Pancreas (tissue), 10 donors: ENCODE data around the gene CFAP97. TPM values are rescaled to one million over a fixed set of nuclear protein-coding genes. Genes with fewer than 3 reads are reported as not detected.
A peak's percentile ranks its signal among the peaks of the same experiment; 100 is the strongest.

ENCODE experiments used
- ATAC-seq, 4 donors: fragments of 200-7000 bp; cut with Tn5 transposase; one replicate each; pipeline versions ENCODE4 v1.8.0 to v1.9.1; 2020; ENCODE audit warnings: mild to moderate bottlenecking in 4 of 4, moderate library complexity in 4 of 4
- DNase-seq, 6 donors: peaks; one replicate each; pipeline ENCODE4 v3.0.0-alpha.2; 2020
- FAIRE-seq: peaks from 2 replicates; lab custom pipeline; 2012; peaks lifted over from hg19 to GRCh38; lab: Jason Lieb, UNC
- H3K27ac ChIP-seq, 4 donors: fragments of 200-600 bp; sonication (generic); 1 replicate in 3 of 4; 2 replicates in 1 of 4; pipeline versions ENCODE4 v1.5.0 to v1.8.0; 2020
- H3K27me3 ChIP-seq, 4 donors: fragments of 200-600 bp; one replicate each; pipeline ENCODE4 v1.8.0; 2021
- H3K36me3 ChIP-seq, 3 donors: fragments of 200-600 bp; sonication (generic) in 1 of 3; one replicate each; pipeline versions ENCODE4 v1.5.0 to v1.8.0; 2020 to 2021
- H3K4me1 ChIP-seq, 3 donors: fragments of 200-600 bp; one replicate each; pipeline ENCODE4 v1.8.0; 2021
- H3K4me3 ChIP-seq, 4 donors: fragments of 200-600 bp; sonication (generic) in 2 of 4; one replicate each; pipeline versions ENCODE4 v1.5.0 to v1.8.0; 2020 to 2021
- H3K9me3 ChIP-seq, 4 donors: fragments of 200-600 bp; one replicate each; pipeline ENCODE4 v1.8.0; 2021
- CTCF ChIP-seq, 4 donors: fragments of 200-600 bp; sonication (generic) in 3 of 4; IDR thresholded peaks; one replicate each; pipeline versions ENCODE4 v1.5.0 to v1.8.0; 2021; ENCODE audit warnings: antibody characterized with exemption in 4 of 4
- WGBS, 2 donors: extraction: QIAGEN DNeasy Blood & Tissue Kit; methylation state at CpG; one replicate each; pipeline ENCODE4 v1.1.7; 2013; 5-methylcytosine and 5-hydroxymethylcytosine counted together
- intact Hi-C, 3 donors: fragments of 100-400 bp; cut with DNase I; formaldehyde crosslinking; loops; one replicate each; pipeline versions ENCODE4 v1.11.1 to v1.14.2; 2022
- polyA plus RNA-seq, 2 donors: library from polyadenylated mRNA; stranded (reverse); fragments of 200-250 nt; gene quantifications; one replicate each; pipeline ENCODE4 v1.2.3, GENCODE V29; 2013
- total RNA-seq, 6 donors: library from RNA; stranded (reverse); fragmentation: NEBNext Ultra II Directional in 4 of 6; extraction: Animal tissue kit (Norgen Biotek cat#: 25700) in 4 of 6; gene quantifications; one replicate each; pipeline versions ENCODE4 v1.2.1 to v1.2.4, GENCODE V29; 2021 to 2023
- donor health status: healthy with polysubstance abuse.
- donor health status: DM: no; HTN: no; CAD: no; lungs with moderate emphysema.
- donor health status: DM: no; HTN: no; CAD: no.
- donor health status: control.
- donor health status: control.
- donor health status: Bipolar disorder and iron deficiency.
- donor health status: DM: yes; HTN: yes; CAD: no.
- donor health status: DM: no; HTN: no; CAD: no.
- donor health status: DM: no; HTN: no; CAD: no.
- donor health status: DM: yes; HTN: yes; CAD: no.

CFAP97 gene
- total and polyA plus RNA-seq, 8 donors = 3.4 to 19.2 (median 14.4) TPM

- Histone ChIP-seq H3K27me3 (no peaks in the 10 kb centered on the region), H3K4me3 (no peak overlapping the region), H3K27ac (peak overlapping the region in 1 of 4 donors; percentile 23), H3K9me3 (no peaks in the 10 kb centered on the region), H3K4me1 (peaks cover 3 to 9% (median 4%) of the 10 kb centered on the region in 3 donors), H3K36me3 (no peaks in the 10 kb centered on the region)
- no peak for DNase-seq
- 81 to 95% methylated on average over 7 of the region's 7 CpGs for WGBS, 2 donors
- intact Hi-C loops = no loop called here
- FAIRE-seq = no peak
- TF ChIP-seq CTCF (IDR thresholded peaks at IDR 0.05) = no peak
- no peak for ATAC-seq
Observed at GRCh38 chr4:185235119-185235842, 31.5 kb upstream of the CFAP97 start.

DNA sequence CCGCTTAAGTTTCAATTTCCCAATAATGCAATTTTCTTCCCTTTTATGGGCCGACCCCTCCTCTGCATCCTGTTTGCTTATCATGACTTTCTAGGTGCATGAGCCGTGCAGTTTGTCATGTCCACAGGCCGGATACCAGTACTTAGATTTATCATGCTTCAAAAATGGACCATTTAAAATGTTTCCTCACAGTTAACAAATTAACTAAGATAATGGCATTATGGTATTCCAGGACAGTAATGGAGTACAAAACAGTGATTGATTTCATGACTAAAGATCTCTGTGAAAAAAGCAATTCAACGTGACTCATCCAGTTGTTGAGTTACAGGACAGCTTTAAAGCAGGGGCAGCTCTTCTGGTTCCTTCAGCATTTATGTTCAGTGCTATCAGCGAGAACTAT lies 28.6 kb upstream of the CFAP97 start:
- DNase-seq = no peak
- WGBS, 2 donors = 60 to 68% methylated on average over 6 of the region's 6 CpGs
- ATAC-seq = peak in 3 of 4 donors; percentile 13 to 40 (median 23)
- no peak for FAIRE-seq
- Histone ChIP-seq H3K9me3 (no peaks in the 10 kb centered on the region), H3K36me3 (no peaks in the 10 kb centered on the region), H3K4me1 (peaks cover 8 to 26% (median 16%) of the 10 kb centered on the region in 3 donors), H3K27ac (peak overlapping the region in 2 of 4 donors; percentile 5 to 25), H3K27me3 (no peaks in the 10 kb centered on the region), H3K4me3 (no peak overlapping the region)
- TF ChIP-seq CTCF (IDR thresholded peaks at IDR 0.05) = no peak
- intact Hi-C loops = no loop called here

- TF ChIP-seq CTCF (IDR thresholded peaks at IDR 0.05) = no peak
- intact Hi-C loops = no loop called here
- no peaks in the 10 kb centered on the region for H3K36me3 ChIP-seq
- 69 to 72% methylated on average over 19 of the region's 19 CpGs for WGBS, 2 donors
- ATAC-seq (peak; percentile 52 to 78 (median 64)), DNase-seq (peak in 4 of 6 donors; percentile 55 to 60 (median 58)), FAIRE-seq (no peak)
- H3K4me3 ChIP-seq = no peak overlapping the region
- H3K27ac ChIP-seq = peak overlapping the region in 3 of 4 donors; percentile 2 to 79 (median 18)
- no peaks in the 10 kb centered on the region for H3K27me3 ChIP-seq
- peaks cover 8 to 32% (median 16%) of the 10 kb centered on the region in 3 donors for H3K4me1 ChIP-seq
- H3K9me3 ChIP-seq = no peaks in the 10 kb centered on the region
Observed at GRCh38 chr4:185229021-185229818, 25.4 kb upstream of the CFAP97 start.

- H3K4me3 ChIP-seq = no peak overlapping the region
- no peaks in the 10 kb centered on the region for H3K9me3 ChIP-seq
- peak overlapping the region; percentile 12 to 82 (median 54) for H3K27ac ChIP-seq
- no peak for TF ChIP-seq CTCF (IDR thresholded peaks at IDR 0.05)
- no peak for DNase-seq
- no peaks in the 10 kb centered on the region for H3K36me3 ChIP-seq
- 80 to 86% methylated on average over 9 of the region's 9 CpGs for WGBS, 2 donors
- peak in 1 of 4 donors; percentile 21 for ATAC-seq
- no peaks in the 10 kb centered on the region for H3K27me3 ChIP-seq
- FAIRE-seq = no peak
- H3K4me1 ChIP-seq = peaks cover 8 to 32% (median 16%) of the 10 kb centered on the region in 3 donors
- intact Hi-C loops = no loop called here
Observed at GRCh38 chr4:185227713-185228278, 24.0 kb upstream of the CFAP97 start.
